Heart right ventricle (tissue), 16 donors: Measurements from ENCODE around the gene NSUN6. TPM values are rescaled to one million over a fixed set of nuclear protein-coding genes. Genes with fewer than 3 reads are reported as not detected.
"Not testable (repeated sequence)": the region's sequence is repeated elsewhere in the genome, so short reads cannot be mapped to it uniquely, and the experiment has no call there.

Source experiments
- ATAC-seq, 8 donors: fragments of 200-7000 bp; cut with Tn5 transposase; one replicate each; pipeline ENCODE4 v1.9.1; 2020; ENCODE audit warnings: mild to moderate bottlenecking in 8 of 8, moderate library complexity in 8 of 8, moderate number of reproducible peaks in 1 of 8
- DNase-seq, 2 donors: peaks; one replicate each; pipeline ENCODE4 v3.0.0-alpha.2; 2020
- H3K27ac ChIP-seq, 10 donors: fragments of 200-600 bp; sonication (generic) in 2 of 10; one replicate each; pipeline versions ENCODE4 v1.5.0 to v1.8.0; 2020 to 2022; ENCODE audit warnings: mild to moderate bottlenecking in 3 of 10
- H3K27me3 ChIP-seq, 7 donors: fragments of 200-600 bp; one replicate each; pipeline ENCODE4 v1.8.0; 2021 to 2022; ENCODE audit warnings: mild to moderate bottlenecking in 2 of 7
- H3K36me3 ChIP-seq, 9 donors: fragments of 200-600 bp; sonication (generic) in 1 of 9; one replicate each; pipeline versions ENCODE4 v1.5.0 to v1.8.0; 2020 to 2022; ENCODE audit warnings: mild to moderate bottlenecking in 2 of 9
- H3K4me1 ChIP-seq, 9 donors: fragments of 200-600 bp; sonication (generic) in 1 of 9; one replicate each; pipeline versions ENCODE4 v1.5.0 to v1.8.0; 2020 to 2022; ENCODE audit warnings: mild to moderate bottlenecking in 4 of 9
- H3K4me3 ChIP-seq, 10 donors: fragments of 200-600 bp; sonication (generic) in 2 of 10; one replicate each; pipeline versions ENCODE4 v1.5.0 to v1.8.0; 2020 to 2022; ENCODE audit warnings: mild to moderate bottlenecking in 7 of 10, moderate library complexity in 2 of 10
- H3K9me3 ChIP-seq, 11 donors: fragments of 200-600 bp in 10 of 11; sonication (generic) in 2 of 11; one replicate each; pipeline versions ENCODE4 v1.5.0 to v1.8.0; 2013 to 2022; ENCODE audit warnings: mild to moderate bottlenecking in 2 of 11, control low read depth in 1 of 11, moderate library complexity in 1 of 11
- WGBS, 2 donors: extraction: QIAGEN DNeasy Blood & Tissue Kit; methylation state at CpG; one replicate each; pipeline ENCODE4 v1.1.7; 2013; ENCODE audit warnings: inconsistent platforms in 1 of 2; 5-methylcytosine and 5-hydroxymethylcytosine counted together
- intact Hi-C, 10 donors: fragments of 100-400 bp; cut with DNase I; formaldehyde crosslinking; loops; one replicate each; pipeline versions ENCODE4 v1.11.1 to v1.14.2; 2022
- polyA plus RNA-seq, 2 donors: library from polyadenylated mRNA; stranded (reverse); fragments of 200-250 nt; gene quantifications; one replicate each; pipeline ENCODE4 v1.2.3, GENCODE V29; 2013
- total RNA-seq, 10 donors: library from RNA; stranded (reverse); fragmentation: NEBNext Ultra II Directional in 3 of 10; extraction: Animal tissue kit (Norgen Biotek cat#: 25700) in 3 of 10; gene quantifications; one replicate each; pipeline versions ENCODE4 v1.2.1 to v1.2.4, GENCODE V29; 2021 to 2023
- TF ChIP-seq, protein P1 (sequence below), 9 donors: fragments of 200-600 bp; sonication (generic) in 2 of 9; IDR thresholded peaks; one replicate each; pipeline versions ENCODE4 v1.5.0 to v1.8.0; 2021 to 2022; ENCODE audit warnings: antibody characterized with exemption in 9 of 9, mild to moderate bottlenecking in 5 of 9, moderate library complexity in 1 of 9
- donor health status: Arrhythmogenic right ventricular cardiomyopathy.
- donor health status: ischemic (EF 13 %, LVEDD 7.1; RV severe dilation, severe dysfunction).
- donor health status: healthy with polysubstance abuse.
- donor health status: DM: no; HTN: yes; CAD: no.
- donor health status: DM: no; HTN: no; CAD: no.
- donor health status: ischemic (EF 25% LVEDD 6.9; RV normal size, moderate dysfunction).
- donor health status: ischemic (EF 25% LVEDD 5.7; RV mildly dilated, moderate dysfunction).
- donor health status: healthy.
- donor health status: DM: yes; HTN: yes; CAD: no.
- donor health status: Ischemic cardiomyopathy.
- donor health status: ischemic (EF 35%, LVEDD 5.7; RV mildly dilated, moderate dysfunction).
- donor health status: nonischemic (EF 11% LVEDD 7.7; RV severe dilation, severe dysfunction).
- donor health status: DM: yes; HTN: yes; CAD: no.
- donor health status: PGD.
- donor health status: ischemic (EF 29% LVEDD 5.4; RV normal size, mild dysfunction).
- donor health status: nonischemic (EF 23%, LVEDD 6.1; RV moderate dilation, normal function).

Gene NSUN6
- total and polyA plus RNA-seq, 12 donors, result 4.9 to 13.5 (median 8.7) TPM

DNA sequence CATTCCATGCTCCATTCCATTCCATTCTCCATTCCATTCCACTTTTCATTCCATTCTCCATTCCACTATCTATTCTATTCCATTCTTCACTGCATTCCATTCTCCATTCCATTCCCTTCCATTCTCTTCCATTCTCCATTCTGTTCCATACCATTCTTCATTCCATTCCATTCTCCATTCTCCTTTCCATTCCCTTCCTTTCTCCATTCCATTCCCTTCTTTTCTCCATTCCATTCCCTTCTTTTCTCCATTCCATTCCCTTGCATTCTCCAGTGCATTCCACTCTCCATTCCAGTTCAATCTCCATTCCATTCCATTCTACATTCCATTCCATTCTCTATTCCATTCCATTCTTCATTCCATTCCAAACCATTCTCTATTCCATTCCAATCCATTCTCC lies 80.3 kb downstream of the NSUN6 start:
- no peak for ATAC-seq
- Histone ChIP-seq H3K9me3 (peaks cover 0 to 64% (median 0%) of the 10 kb centered on the region in 11 donors), H3K4me3 (no peak overlapping the region), H3K27ac (no peak overlapping the region), H3K36me3 (peaks cover 0 to 4% (median 0%) of the 10 kb centered on the region in 9 donors), H3K27me3 (no peaks in the 10 kb centered on the region), H3K4me1 (no peaks in the 10 kb centered on the region)
- TF ChIP-seq, protein P1, sequence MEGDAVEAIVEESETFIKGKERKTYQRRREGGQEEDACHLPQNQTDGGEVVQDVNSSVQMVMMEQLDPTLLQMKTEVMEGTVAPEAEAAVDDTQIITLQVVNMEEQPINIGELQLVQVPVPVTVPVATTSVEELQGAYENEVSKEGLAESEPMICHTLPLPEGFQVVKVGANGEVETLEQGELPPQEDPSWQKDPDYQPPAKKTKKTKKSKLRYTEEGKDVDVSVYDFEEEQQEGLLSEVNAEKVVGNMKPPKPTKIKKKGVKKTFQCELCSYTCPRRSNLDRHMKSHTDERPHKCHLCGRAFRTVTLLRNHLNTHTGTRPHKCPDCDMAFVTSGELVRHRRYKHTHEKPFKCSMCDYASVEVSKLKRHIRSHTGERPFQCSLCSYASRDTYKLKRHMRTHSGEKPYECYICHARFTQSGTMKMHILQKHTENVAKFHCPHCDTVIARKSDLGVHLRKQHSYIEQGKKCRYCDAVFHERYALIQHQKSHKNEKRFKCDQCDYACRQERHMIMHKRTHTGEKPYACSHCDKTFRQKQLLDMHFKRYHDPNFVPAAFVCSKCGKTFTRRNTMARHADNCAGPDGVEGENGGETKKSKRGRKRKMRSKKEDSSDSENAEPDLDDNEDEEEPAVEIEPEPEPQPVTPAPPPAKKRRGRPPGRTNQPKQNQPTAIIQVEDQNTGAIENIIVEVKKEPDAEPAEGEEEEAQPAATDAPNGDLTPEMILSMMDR (IDR thresholded peaks at IDR 0.05), result no peak
- DNase-seq, result no peak
- intact Hi-C loops, result no loop called here

DNA sequence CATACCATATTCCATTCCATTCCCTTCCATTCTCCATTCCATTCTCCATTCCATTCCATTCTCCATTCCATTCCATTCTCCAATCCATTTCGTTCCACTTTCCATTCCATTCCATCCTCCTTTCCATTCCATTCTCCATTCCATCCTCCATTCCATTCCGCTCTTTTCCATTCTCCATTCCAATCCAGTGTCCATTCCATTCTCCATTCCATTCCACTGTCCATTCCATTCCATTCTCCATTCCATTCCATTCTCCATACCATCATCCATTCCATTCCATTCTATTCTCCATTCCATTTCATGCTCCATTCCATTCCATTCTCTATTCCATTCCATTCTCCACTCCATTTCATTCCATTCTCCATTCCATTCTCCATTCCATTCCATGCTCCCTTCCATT lies 81.0 kb downstream of the NSUN6 start:
- H3K9me3 ChIP-seq, result peaks cover 0 to 70% (median 0%) of the 10 kb centered on the region in 11 donors
- H3K36me3 ChIP-seq, H3K4me3 ChIP-seq, H3K27ac ChIP-seq, DNase-seq, ATAC-seq, intact Hi-C loops, H3K27me3 ChIP-seq, H3K4me1 ChIP-seq: not testable (repeated sequence)
- 99% methylated on average over 2 of the region's 2 CpGs for WGBS, 2 donors

GRCh38 chr10:18567343-18567856 lies 84.0 kb downstream of the NSUN6 start:
- H3K9me3 ChIP-seq, result peaks cover 0 to 92% (median 0%) of the 10 kb centered on the region in 11 donors
- WGBS, 2 donors, result 98% methylated on average over 3 of the region's 3 CpGs
- H3K4me1 ChIP-seq, result no peaks in the 10 kb centered on the region
- intact Hi-C loops, result no loop called here
- peaks cover 0 to under 1% (median 0%) of the 10 kb centered on the region in 9 donors for H3K36me3 ChIP-seq
- DNase-seq, result no peak
- TF ChIP-seq, protein P1 (IDR thresholded peaks at IDR 0.05), result no peak
- no peak for ATAC-seq
- H3K27me3 ChIP-seq, result no peaks in the 10 kb centered on the region
- H3K27ac ChIP-seq, result no peak overlapping the region
- no peak overlapping the region for H3K4me3 ChIP-seq

GRCh38 chr10:18566177-18566576 lies 85.2 kb downstream of the NSUN6 start:
- no peak overlapping the region for H3K4me3 ChIP-seq
- no peaks in the 10 kb centered on the region for H3K4me1 ChIP-seq
- peaks cover 0 to 10% (median 0%) of the 10 kb centered on the region in 9 donors for H3K36me3 ChIP-seq
- no peaks in the 10 kb centered on the region for H3K27me3 ChIP-seq
- TF ChIP-seq, protein P1 (IDR thresholded peaks at IDR 0.05), result no peak
- WGBS, 2 donors, result 89 to 98% methylated on average over 4 of the region's 4 CpGs
- ATAC-seq, result no peak
- H3K27ac ChIP-seq, result no peak overlapping the region
- intact Hi-C loops, result no loop called here
- DNase-seq, result no peak
- peaks cover 0 to 89% (median 0%) of the 10 kb centered on the region in 11 donors for H3K9me3 ChIP-seq

- peaks cover 0 to 88% (median 0%) of the 10 kb centered on the region in 11 donors for H3K9me3 ChIP-seq
- intact Hi-C loops, result no loop called here
- no peak overlapping the region for H3K4me3 ChIP-seq
- H3K27me3 ChIP-seq, result no peaks in the 10 kb centered on the region
- no peaks in the 10 kb centered on the region for H3K4me1 ChIP-seq
- no peak for DNase-seq
- ATAC-seq, result no peak
- TF ChIP-seq, protein P1 (IDR thresholded peaks at IDR 0.05), result no peak
- peaks cover 0 to 19% (median 0%) of the 10 kb centered on the region in 9 donors for H3K36me3 ChIP-seq
- WGBS, 2 donors, result 97 to 100% methylated on average over 5 of the region's 5 CpGs
- H3K27ac ChIP-seq, result no peak overlapping the region
Measured at GRCh38 chr10:18565006-18565405, 86.4 kb downstream of the NSUN6 start.
